SK-N-SH (cell line): Measurements from ENCODE around the gene RARRES1. TPM values are rescaled to one million over a fixed set of nuclear protein-coding genes. Genes with fewer than 3 reads are reported as not detected.

ENCODE experiments used
- CTCF ChIA-PET: fragments of 300-600, 350-600 bp; formaldehyde crosslinking; extraction: SDS; loops from one replicate; lab custom pipeline; 2021; lab: Yijun Ruan, JAX
- POLR2A ChIA-PET: fragments of 350-600 bp; sonication (Branson Sonifier 250); formaldehyde crosslinking; extraction: SDS; loops from one replicate; lab custom pipeline; 2020; ENCODE audit warnings: antibody characterized with exemption, inconsistent platforms; lab: Yijun Ruan, JAX
- DNase-seq: peaks from one replicate; pipeline ENCODE4 v3.0.0; 2012
- H2AFZ ChIP-seq: fragments of 200-600 bp; sonication (generic); 2 replicates; pipeline ENCODE4 v1.8.1; 2016; ENCODE audit warnings: antibody characterized with exemption, mild to moderate bottlenecking, low read depth
- H3F3A ChIP-seq: fragments of 200-600 bp; sonication (generic); replicated peaks from 2 replicates; pipeline ENCODE3; 2016; ENCODE audit warnings: antibody characterized with exemption, mild to moderate bottlenecking; ENCODE audit not compliant: insufficient read depth
- H3K27ac ChIP-seq, 2 experiments: fragments of 200-500 bp in 1 of 2; fragments of 200-600 bp in 1 of 2; sonication (Bioruptor generic) in 1 of 2; sonication (generic), shearing (Covaris generic) in 1 of 2; 2 replicates each; pipeline versions ENCODE4 v1.5.1 to v1.6.1; 2014 to 2016; ENCODE audit warnings: low read depth in 2 of 2, inconsistent platforms in 1 of 2, low read length in 1 of 2, mild to moderate bottlenecking in 1 of 2, mixed read lengths in 1 of 2
- H3K27me3 ChIP-seq: fragments of 200-600 bp; sonication (generic), shearing (Covaris generic); 2 replicates; pipeline ENCODE4 v1.6.1; 2016; ENCODE audit warnings: mixed run types; ENCODE audit not compliant: insufficient read depth
- H3K36me3 ChIP-seq, 2 experiments: fragments of 200-500 bp in 1 of 2; fragments of 200-600 bp in 1 of 2; sonication (Bioruptor generic) in 1 of 2; sonication (generic) in 1 of 2; replicated peaks in 1 of 2; 2 replicates each; pipeline versions ENCODE3 to v1.5.1; 2014 to 2016; ENCODE audit warnings: low read length in 1 of 2, mild to moderate bottlenecking in 1 of 2; ENCODE audit not compliant: insufficient read depth in 2 of 2, control insufficient read depth in 1 of 2
- H3K4me1 ChIP-seq, 2 experiments: fragments of 200-500 bp in 1 of 2; fragments of 200-600 bp in 1 of 2; sonication (Bioruptor generic) in 1 of 2; sonication (generic), shearing (Covaris generic) in 1 of 2; 2 replicates each; pipeline versions ENCODE4 v1.5.1 to v1.6.1; 2014 to 2016; ENCODE audit warnings: low read depth in 1 of 2, low read length in 1 of 2, mixed run types in 1 of 2; ENCODE audit not compliant: insufficient read depth in 2 of 2, control insufficient read depth in 1 of 2
- H3K4me2 ChIP-seq: fragments of 200-600 bp; sonication (generic), shearing (Covaris generic); 2 replicates; pipeline ENCODE4 v1.6.1; 2017; ENCODE audit warnings: mixed run types
- H3K4me3 ChIP-seq, 2 experiments: fragments of 200-500 bp in 1 of 2; fragments of 200-600 bp in 1 of 2; sonication (Bioruptor generic) in 1 of 2; sonication (generic), shearing (Covaris generic) in 1 of 2; 2 replicates each; pipeline versions ENCODE4 v1.5.1 to v1.8.1; 2014 to 2016; ENCODE audit warnings: low read depth in 2 of 2, inconsistent platforms in 1 of 2, low read length in 1 of 2, mild to moderate bottlenecking in 1 of 2, mixed read lengths in 1 of 2, moderate library complexity in 1 of 2
- H3K79me2 ChIP-seq: fragments of 200-600 bp; sonication (generic); 2 replicates; pipeline ENCODE4 v1.8.1; 2017; ENCODE audit warnings: mild to moderate bottlenecking; ENCODE audit not compliant: insufficient read depth
- H3K9ac ChIP-seq: fragments of 200-600 bp; sonication (generic); 2 replicates; pipeline ENCODE4 v1.6.1; 2017; ENCODE audit warnings: mixed run types
- H3K9me2 ChIP-seq: fragments of 200-600 bp; sonication (generic); 2 replicates; pipeline ENCODE4 v1.6.1; 2017; ENCODE audit warnings: mixed run types
- H3K9me3 ChIP-seq: fragments of 200-600 bp; sonication (generic); 2 replicates; pipeline ENCODE4 v1.6.1; 2017; ENCODE audit warnings: mixed run types, mild to moderate bottlenecking, moderate library complexity
- H4K20me1 ChIP-seq: fragments of 200-600 bp; sonication (generic); 2 replicates; pipeline ENCODE4 v1.6.1; 2017; ENCODE audit warnings: mild to moderate bottlenecking, mixed run types; ENCODE audit not compliant: insufficient read depth
- EP300 ChIP-seq, 2 experiments: IDR thresholded peaks; 2 replicates each; pipeline versions ENCODE4 v1.4.0 to v1.6.1; 2012; ENCODE audit warnings: borderline replicate concordance in 1 of 2, low read depth in 1 of 2, low read length in 1 of 2
- EZH2phosphoT487 ChIP-seq: fragments of 200-600 bp; sonication (generic); IDR thresholded peaks from 2 replicates; pipeline ENCODE4 v1.6.1; 2017; ENCODE audit warnings: low read depth, mixed run types, mild to moderate bottlenecking, antibody characterized with exemption, moderate library complexity, borderline replicate concordance
- FOSL2 ChIP-seq: IDR thresholded peaks from 2 replicates; pipeline ENCODE4 v1.4.0; 2012; ENCODE audit warnings: low read depth, mild to moderate bottlenecking, moderate library complexity, borderline replicate concordance
- IRF3 ChIP-seq: fragments of 150-350 bp; IDR thresholded peaks from 2 replicates; pipeline ENCODE4 v1.6.1; 2016; ENCODE audit warnings: mild to moderate bottlenecking, low read depth, low read length
- JUND ChIP-seq: IDR thresholded peaks from 2 replicates; pipeline ENCODE4 v1.4.0; 2012
- MAX ChIP-seq: IDR thresholded peaks from 2 replicates; pipeline ENCODE4 v1.4.0; 2012; ENCODE audit warnings: low read depth
- NRF1 ChIP-seq: IDR thresholded peaks from 2 replicates; pipeline ENCODE4 v1.6.1; 2012; ENCODE audit warnings: low read depth, mild to moderate bottlenecking, low read length
- PBX3 ChIP-seq: IDR thresholded peaks from 2 replicates; pipeline ENCODE4; 2012
- POLR2AphosphoS5 ChIP-seq: IDR thresholded peaks from 2 replicates; pipeline ENCODE4 v1.6.1; 2012; ENCODE audit warnings: low read depth, low read length
- REST ChIP-seq: IDR thresholded peaks from 2 replicates; pipeline ENCODE4 v1.6.1; 2012; ENCODE audit warnings: mild to moderate bottlenecking, low read depth, low read length, moderate library complexity
- SMC3 ChIP-seq: IDR thresholded peaks from 2 replicates; pipeline ENCODE4 v1.6.1; 2012; ENCODE audit warnings: low read depth, low read length, improper control_type of control experiment
- TAF1 ChIP-seq: IDR thresholded peaks from 2 replicates; pipeline ENCODE4 v1.6.1; 2012; ENCODE audit warnings: low read depth, mild to moderate bottlenecking, low read length, moderate library complexity, borderline replicate concordance
- TEAD4 ChIP-seq: IDR thresholded peaks from 2 replicates; pipeline ENCODE4 v1.4.0; 2012; ENCODE audit warnings: mild to moderate bottlenecking, borderline replicate concordance; ENCODE audit not compliant: insufficient read depth
- USF1 ChIP-seq: IDR thresholded peaks from 2 replicates; pipeline ENCODE4 v1.4.0; 2012; ENCODE audit warnings: low read depth, borderline replicate concordance
- WGBS: methylation state at CpG from one replicate; pipeline ENCODE4 v1.1.6; 2017; ENCODE audit warnings: low lambda C conversion rate; 5-methylcytosine and 5-hydroxymethylcytosine counted together
- polyA plus RNA-seq, 3 experiments: library from polyadenylated mRNA; depleted of rRNA; stranded (reverse); fragments of >200 nt; gene quantifications; 2 replicates each; pipeline ENCODE4 v1.2.3, GENCODE V29; 2012

RARRES1 gene
- polyA plus RNA-seq, 1 of the 3 experiments (the other 2 are of a cell fraction): 0.15 TPM

GRCh38 chr3:158703566-158703965, 28.7 kb downstream of the RARRES1 start:
- CTCF ChIA-PET: interaction anchor here (0.6 to 2.4 kb wide), 3 partner anchors 24 to 201 kb away, joined by 3 to 7 read pairs (median 4); no protein-coding TSS in a partner anchor
- DNase-seq: no peak

More at GRCh38 chr3:158703566-158703965, 28.7 kb downstream of the RARRES1 start:
- Histone ChIP-seq H3K4me3 (no peak overlapping the region), H3K27me3 (no peaks in the 10 kb centered on the region), H3K9me3 (no peaks in the 10 kb centered on the region), H4K20me1 (no peaks in the 10 kb centered on the region), H3K79me2 (peaks cover 19% of the 10 kb centered on the region; the same call in 1 of the 2 replicates), H3K4me1 (peaks cover 12 to 33% of the 10 kb centered on the region in 2 experiments), H3K9ac (peak overlapping the region; percentile 48; the same call in 1 of the 2 replicates), H3K4me2 (peak overlapping the region; percentile 60), H2AFZ (no peak overlapping the region), H3K9me2 (no peaks in the 10 kb centered on the region), H3K27ac (peak overlapping the region; percentile 36 to 85), H3K36me3 (peaks cover 10 to 14% of the 10 kb centered on the region in 2 experiments), H3F3A (peaks cover 32% of the 10 kb centered on the region)
- 85% methylated on average over 1 of the region's 1 CpG for WGBS
- POLR2A ChIA-PET: no interaction called here
- no peak for TF ChIP-seq IRF3
- no peak for TF ChIP-seq FOSL2
- TF ChIP-seq EZH2phosphoT487: no peak
- no peak for TF ChIP-seq TAF1
- TF ChIP-seq TEAD4: no peak
- TF ChIP-seq NRF1: no peak
- no peak for TF ChIP-seq SMC3
- TF ChIP-seq JUND: no peak
- TF ChIP-seq EP300 (IDR thresholded peaks at IDR 0.05; ENCODE audit: borderline replicate concordance in 1 of 2, low read depth in 1 of 2, low read length in 1 of 2): no peak
- TF ChIP-seq MAX: no peak
- TF ChIP-seq POLR2AphosphoS5: no peak
- TF ChIP-seq USF1: no peak
- TF ChIP-seq REST: no peak
- TF ChIP-seq PBX3: no peak
